ENCODE data around the gene CBX4.

- TF ChIP-seq, protein P1, sequence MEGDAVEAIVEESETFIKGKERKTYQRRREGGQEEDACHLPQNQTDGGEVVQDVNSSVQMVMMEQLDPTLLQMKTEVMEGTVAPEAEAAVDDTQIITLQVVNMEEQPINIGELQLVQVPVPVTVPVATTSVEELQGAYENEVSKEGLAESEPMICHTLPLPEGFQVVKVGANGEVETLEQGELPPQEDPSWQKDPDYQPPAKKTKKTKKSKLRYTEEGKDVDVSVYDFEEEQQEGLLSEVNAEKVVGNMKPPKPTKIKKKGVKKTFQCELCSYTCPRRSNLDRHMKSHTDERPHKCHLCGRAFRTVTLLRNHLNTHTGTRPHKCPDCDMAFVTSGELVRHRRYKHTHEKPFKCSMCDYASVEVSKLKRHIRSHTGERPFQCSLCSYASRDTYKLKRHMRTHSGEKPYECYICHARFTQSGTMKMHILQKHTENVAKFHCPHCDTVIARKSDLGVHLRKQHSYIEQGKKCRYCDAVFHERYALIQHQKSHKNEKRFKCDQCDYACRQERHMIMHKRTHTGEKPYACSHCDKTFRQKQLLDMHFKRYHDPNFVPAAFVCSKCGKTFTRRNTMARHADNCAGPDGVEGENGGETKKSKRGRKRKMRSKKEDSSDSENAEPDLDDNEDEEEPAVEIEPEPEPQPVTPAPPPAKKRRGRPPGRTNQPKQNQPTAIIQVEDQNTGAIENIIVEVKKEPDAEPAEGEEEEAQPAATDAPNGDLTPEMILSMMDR (IDR thresholded peaks at IDR 0.05), result no peak
- TF ChIP-seq POLR2A (IDR thresholded peaks at IDR 0.05), result no peak
Observed at GRCh38 chr17:79788455-79788854, 50.8 kb downstream of the CBX4 start.
